ENCODE measurements around the gene URB1.

URB1 gene

GRCh38 chr21:32316361-32317215 is 76.2 kb downstream of the URB1 start:
- no peak overlapping the region for H2AFZ ChIP-seq (ENCODE audit: low read length)
- peaks cover 1% of the 10 kb centered on the region for H3K79me1 ChIP-seq (ENCODE audit: low read depth, low read length)
- WGBS, 2 donors (ENCODE audit: extremely low coverage in 2 of 2, insufficient read length in 2 of 2, insufficient replicate concordance in 1 of 2), result no CpG with 5 or more reads among the region's 22 CpGs
- no peak overlapping the region for H2BK5ac ChIP-seq (ENCODE audit: low read length)
- H2BK12ac ChIP-seq (ENCODE audit: low read length), result no peak overlapping the region
- no peak overlapping the region for H3K14ac ChIP-seq (ENCODE audit: low read length)
- no peak overlapping the region for H3K4me3 ChIP-seq (ENCODE audit: low read length in 2 of 2)
- no peak overlapping the region for H2BK120ac ChIP-seq (ENCODE audit: low read depth, low read length)
- no peak overlapping the region for H3K9ac ChIP-seq (ENCODE audit: low read depth, low read length, poor library complexity)
- H2BK15ac ChIP-seq (ENCODE audit: low read length), result no peak overlapping the region
- no peak for DNase-seq (ENCODE audit: low spot score)
- no peak overlapping the region for H3K23ac ChIP-seq (ENCODE audit: low read depth, low read length, poor library complexity)
- no peaks in the 10 kb centered on the region for H3K27me3 ChIP-seq (ENCODE audit: control insufficient read depth in 3 of 3, insufficient read depth in 3 of 3, low read depth in 1 of 3, low read length in 3 of 3)
- H3K4me2 ChIP-seq (ENCODE audit: insufficient read depth, low read length, poor library complexity, severe bottlenecking), result no peak overlapping the region
- H3K18ac ChIP-seq (ENCODE audit: low read length), result no peak overlapping the region
- no peak overlapping the region for H4K8ac ChIP-seq (ENCODE audit: low read depth, low read length)
- no peak overlapping the region for H4K91ac ChIP-seq (ENCODE audit: low read depth, low read length, poor library complexity)
- H2AK5ac ChIP-seq (ENCODE audit: low read depth, low read length), result no peak overlapping the region
- no peaks in the 10 kb centered on the region for H3K9me3 ChIP-seq (replicated peaks in 1 of 2; ENCODE audit: control insufficient read depth in 2 of 2, insufficient read depth in 1 of 2, low read depth in 1 of 2, low read length in 2 of 2)
- peaks cover 0 to 3% of the 10 kb centered on the region in 2 donors for H3K4me1 ChIP-seq (ENCODE audit: control insufficient read depth in 2 of 2, insufficient read depth in 1 of 2, low read depth in 1 of 2, low read length in 2 of 2)
- no peak overlapping the region for H3K4ac ChIP-seq (ENCODE audit: low read length)
- H3K36me3 ChIP-seq (replicated peaks in 1 of 2; ENCODE audit: control insufficient read depth in 2 of 2, insufficient read depth in 2 of 2, low read length in 2 of 2), result peaks cover 35 to 97% of the 10 kb centered on the region in 2 donors
- no peak overlapping the region for H3K27ac ChIP-seq (replicated peaks; ENCODE audit: low read length)

GRCh38 chr21:32315511-32316281 is 77.1 kb downstream of the URB1 start:
- no peak overlapping the region for H2AFZ ChIP-seq (ENCODE audit: low read length)
- H2BK15ac ChIP-seq (ENCODE audit: low read length), result no peak overlapping the region
- no peaks in the 10 kb centered on the region for H3K9me3 ChIP-seq (replicated peaks in 1 of 2; ENCODE audit: control insufficient read depth in 2 of 2, insufficient read depth in 1 of 2, low read depth in 1 of 2, low read length in 2 of 2)
- H3K4me3 ChIP-seq (ENCODE audit: low read length in 2 of 2), result no peak overlapping the region
- no peak overlapping the region for H2BK12ac ChIP-seq (ENCODE audit: low read length)
- no peaks in the 10 kb centered on the region for H3K27me3 ChIP-seq (ENCODE audit: control insufficient read depth in 3 of 3, insufficient read depth in 3 of 3, low read depth in 1 of 3, low read length in 3 of 3)
- no peak overlapping the region for H3K27ac ChIP-seq (replicated peaks; ENCODE audit: low read length)
- no peak overlapping the region for H2AK5ac ChIP-seq (ENCODE audit: low read depth, low read length)
- no CpG with 5 or more reads among the region's 14 CpGs for WGBS, 2 donors (ENCODE audit: extremely low coverage in 2 of 2, insufficient read length in 2 of 2, insufficient replicate concordance in 1 of 2)
- no peak overlapping the region for H3K4ac ChIP-seq (ENCODE audit: low read length)
- no peak overlapping the region for H3K14ac ChIP-seq (ENCODE audit: low read length)
- no peak for DNase-seq (ENCODE audit: low spot score)
- no peak overlapping the region for H3K18ac ChIP-seq (ENCODE audit: low read length)
- H2BK120ac ChIP-seq (ENCODE audit: low read depth, low read length), result no peak overlapping the region
- H3K4me1 ChIP-seq (ENCODE audit: control insufficient read depth in 2 of 2, insufficient read depth in 1 of 2, low read depth in 1 of 2, low read length in 2 of 2), result peaks cover 0 to 3% of the 10 kb centered on the region in 2 donors
- peaks cover 3% of the 10 kb centered on the region for H3K79me1 ChIP-seq (ENCODE audit: low read depth, low read length)
- no peak overlapping the region for H2BK5ac ChIP-seq (ENCODE audit: low read length)
- H3K4me2 ChIP-seq (ENCODE audit: insufficient read depth, low read length, poor library complexity, severe bottlenecking), result no peak overlapping the region
- no peak overlapping the region for H4K91ac ChIP-seq (ENCODE audit: low read depth, low read length, poor library complexity)
- H3K36me3 ChIP-seq (replicated peaks in 1 of 2; ENCODE audit: control insufficient read depth in 2 of 2, insufficient read depth in 2 of 2, low read length in 2 of 2), result peaks cover 31 to 95% of the 10 kb centered on the region in 2 donors
- H3K9ac ChIP-seq (ENCODE audit: low read depth, low read length, poor library complexity), result peak overlapping the region; percentile 24
- H3K23ac ChIP-seq (ENCODE audit: low read depth, low read length, poor library complexity), result no peak overlapping the region
- no peak overlapping the region for H4K8ac ChIP-seq (ENCODE audit: low read depth, low read length)

GRCh38 chr21:32314806-32315205 is 78.0 kb downstream of the URB1 start:
- Histone ChIP-seq H2BK12ac (ENCODE audit: low read length) (no peak overlapping the region), H3K27ac (replicated peaks; ENCODE audit: low read length) (no peak overlapping the region), H2AFZ (ENCODE audit: low read length) (no peak overlapping the region), H3K14ac (ENCODE audit: low read length) (no peak overlapping the region), H2BK15ac (ENCODE audit: low read length) (no peak overlapping the region), H3K18ac (ENCODE audit: low read length) (no peak overlapping the region), H3K9me3 (replicated peaks in 1 of 2; ENCODE audit: control insufficient read depth in 2 of 2, insufficient read depth in 1 of 2, low read depth in 1 of 2, low read length in 2 of 2) (no peaks in the 10 kb centered on the region), H4K8ac (ENCODE audit: low read depth, low read length) (no peak overlapping the region), H3K4me2 (ENCODE audit: insufficient read depth, low read length, poor library complexity, severe bottlenecking) (no peak overlapping the region), H2AK5ac (ENCODE audit: low read depth, low read length) (no peak overlapping the region), H3K27me3 (ENCODE audit: control insufficient read depth in 3 of 3, insufficient read depth in 3 of 3, low read depth in 1 of 3, low read length in 3 of 3) (no peaks in the 10 kb centered on the region), H3K4ac (ENCODE audit: low read length) (no peak overlapping the region), H3K9ac (ENCODE audit: low read depth, low read length, poor library complexity) (no peak overlapping the region), H2BK5ac (ENCODE audit: low read length) (no peak overlapping the region), H3K23ac (ENCODE audit: low read depth, low read length, poor library complexity) (no peak overlapping the region), H4K91ac (ENCODE audit: low read depth, low read length, poor library complexity) (no peak overlapping the region), H2BK120ac (ENCODE audit: low read depth, low read length) (no peak overlapping the region), H3K4me1 (ENCODE audit: control insufficient read depth in 2 of 2, insufficient read depth in 1 of 2, low read depth in 1 of 2, low read length in 2 of 2) (no peaks in the 10 kb centered on the region), H3K4me3 (ENCODE audit: low read length in 2 of 2) (peak overlapping the region in 1 of 2 donors; percentile 22), H3K79me1 (ENCODE audit: low read depth, low read length) (peaks cover 3% of the 10 kb centered on the region), H3K36me3 (replicated peaks in 1 of 2; ENCODE audit: control insufficient read depth in 2 of 2, insufficient read depth in 2 of 2, low read length in 2 of 2) (peaks cover 26 to 86% of the 10 kb centered on the region in 2 donors)
- DNase-seq (ENCODE audit: low spot score), result no peak
- no CpG with 5 or more reads among the region's 16 CpGs for WGBS, 2 donors (ENCODE audit: extremely low coverage in 2 of 2, insufficient read length in 2 of 2, insufficient replicate concordance in 1 of 2)

GRCh38 chr21:32312976-32313375 is 79.8 kb downstream of the URB1 start:
- Histone ChIP-seq H2BK12ac (ENCODE audit: low read length) (no peak overlapping the region), H3K27ac (replicated peaks; ENCODE audit: low read length) (no peak overlapping the region), H2AFZ (ENCODE audit: low read length) (no peak overlapping the region), H2AK5ac (ENCODE audit: low read depth, low read length) (no peak overlapping the region), H3K4me3 (ENCODE audit: low read length in 2 of 2) (no peak overlapping the region), H3K4me1 (ENCODE audit: control insufficient read depth in 2 of 2, insufficient read depth in 1 of 2, low read depth in 1 of 2, low read length in 2 of 2) (no peaks in the 10 kb centered on the region), H3K18ac (ENCODE audit: low read length) (no peak overlapping the region), H3K36me3 (replicated peaks in 1 of 2; ENCODE audit: control insufficient read depth in 2 of 2, insufficient read depth in 2 of 2, low read length in 2 of 2) (peaks cover 22 to 74% of the 10 kb centered on the region in 2 donors), H3K23ac (ENCODE audit: low read depth, low read length, poor library complexity) (no peak overlapping the region), H3K14ac (ENCODE audit: low read length) (no peak overlapping the region), H4K91ac (ENCODE audit: low read depth, low read length, poor library complexity) (no peak overlapping the region), H3K4me2 (ENCODE audit: insufficient read depth, low read length, poor library complexity, severe bottlenecking) (no peak overlapping the region), H3K9ac (ENCODE audit: low read depth, low read length, poor library complexity) (no peak overlapping the region), H2BK120ac (ENCODE audit: low read depth, low read length) (no peak overlapping the region), H4K8ac (ENCODE audit: low read depth, low read length) (no peak overlapping the region), H3K79me1 (ENCODE audit: low read depth, low read length) (peaks cover 3% of the 10 kb centered on the region), H2BK15ac (ENCODE audit: low read length) (no peak overlapping the region), H3K27me3 (ENCODE audit: control insufficient read depth in 3 of 3, insufficient read depth in 3 of 3, low read depth in 1 of 3, low read length in 3 of 3) (no peaks in the 10 kb centered on the region), H3K9me3 (replicated peaks in 1 of 2; ENCODE audit: control insufficient read depth in 2 of 2, insufficient read depth in 1 of 2, low read depth in 1 of 2, low read length in 2 of 2) (no peaks in the 10 kb centered on the region), H2BK5ac (ENCODE audit: low read length) (no peak overlapping the region), H3K4ac (ENCODE audit: low read length) (no peak overlapping the region)
- no CpG with 5 or more reads among the region's 6 CpGs for WGBS, 2 donors (ENCODE audit: extremely low coverage in 2 of 2, insufficient read length in 2 of 2, insufficient replicate concordance in 1 of 2)
- DNase-seq (ENCODE audit: low spot score), result no peak

All from neuronal stem cell (in vitro differentiated cells).